T-helper 1 cell treated with Interleukin-12 subunit alpha and Interleukin-12 subunit beta and Interleukin-4 antibody, amounts not matched to agents 30 μg/mL and 1 μg/mL, for 36 hours (primary cell): ENCODE measurements around the gene TLL1.

Experiments
- H3K27ac Mint-ChIP-seq: one replicate; pipeline ENCODE4 v1.8.0; 2021; ENCODE audit warnings: mild to moderate bottlenecking, mixed read lengths
- H3K27me3 Mint-ChIP-seq: one replicate; pipeline ENCODE4 v1.8.0; 2021; ENCODE audit warnings: low read depth, mixed read lengths
- H3K36me3 Mint-ChIP-seq: one replicate; pipeline ENCODE4 v1.8.0; 2021; ENCODE audit warnings: low read depth, mixed read lengths
- H3K4me1 Mint-ChIP-seq: one replicate; pipeline ENCODE4 v1.8.0; 2021; ENCODE audit warnings: low read depth, mixed read lengths
- H3K4me3 Mint-ChIP-seq: one replicate; pipeline ENCODE4 v1.8.0; 2021; ENCODE audit warnings: mild to moderate bottlenecking, moderate library complexity, mixed read lengths
- H3K9me3 Mint-ChIP-seq: one replicate; pipeline ENCODE4 v1.8.0; 2021; ENCODE audit warnings: mixed read lengths

TLL1 gene

DNA sequence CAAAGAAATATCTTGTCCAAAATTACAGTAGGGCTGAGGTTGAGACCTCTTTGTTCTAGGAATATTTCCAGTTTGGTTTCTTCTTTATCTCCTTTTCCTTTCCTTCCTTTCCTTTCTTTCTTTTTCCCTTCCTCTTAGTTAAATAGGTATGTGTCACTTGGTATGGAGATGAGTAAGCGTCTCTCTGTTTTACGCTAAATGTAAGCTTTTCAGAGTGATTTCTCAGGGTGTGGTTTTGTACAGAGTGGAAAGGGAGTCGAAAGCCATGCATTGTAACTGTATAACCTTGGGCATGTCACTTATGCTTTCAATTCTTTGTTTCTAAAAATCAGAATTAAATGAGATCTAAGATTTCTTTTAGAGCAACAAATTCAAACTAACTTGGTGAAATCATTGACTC, 54.8 kb downstream of the TLL1 start:
- no peak overlapping the region for H3K4me3 Mint-ChIP-seq
- H3K9me3 Mint-ChIP-seq: no peaks in the 10 kb centered on the region
- no peaks in the 10 kb centered on the region for H3K27me3 Mint-ChIP-seq
- H3K27ac Mint-ChIP-seq: no peak overlapping the region
- H3K36me3 Mint-ChIP-seq: no peaks in the 10 kb centered on the region
- H3K4me1 Mint-ChIP-seq: no peaks in the 10 kb centered on the region

- no peak overlapping the region for H3K4me3 Mint-ChIP-seq
- H3K27me3 Mint-ChIP-seq: no peaks in the 10 kb centered on the region
- H3K36me3 Mint-ChIP-seq: no peaks in the 10 kb centered on the region
These were observed 55.6 kb downstream of the TLL1 start for GRCh38 chr4:165928601-165929000.

GRCh38 chr4:165929662-165930061, 56.6 kb downstream of the TLL1 start:
- Mint-ChIP-seq H3K27ac (no peak overlapping the region), H3K4me3 (no peak overlapping the region), H3K4me1 (no peaks in the 10 kb centered on the region), H3K36me3 (no peaks in the 10 kb centered on the region), H3K27me3 (no peaks in the 10 kb centered on the region), H3K9me3 (no peaks in the 10 kb centered on the region)

More at GRCh38 chr4:165928601-165929000, 55.6 kb downstream of the TLL1 start:
- no peak overlapping the region for H3K27ac Mint-ChIP-seq
- no peaks in the 10 kb centered on the region for H3K9me3 Mint-ChIP-seq
- H3K4me1 Mint-ChIP-seq: no peaks in the 10 kb centered on the region

- no peaks in the 10 kb centered on the region for H3K36me3 Mint-ChIP-seq
- no peaks in the 10 kb centered on the region for H3K4me1 Mint-ChIP-seq
- H3K9me3 Mint-ChIP-seq: no peaks in the 10 kb centered on the region
- no peak overlapping the region for H3K4me3 Mint-ChIP-seq
- no peak overlapping the region for H3K27ac Mint-ChIP-seq
- no peaks in the 10 kb centered on the region for H3K27me3 Mint-ChIP-seq
These were observed 58.7 kb downstream of the TLL1 start for GRCh38 chr4:165931741-165932140.

GRCh38 chr4:165944900-165945299, 71.9 kb downstream of the TLL1 start:
- H3K36me3 Mint-ChIP-seq: no peaks in the 10 kb centered on the region
- H3K9me3 Mint-ChIP-seq: no peaks in the 10 kb centered on the region
- no peaks in the 10 kb centered on the region for H3K4me1 Mint-ChIP-seq
- H3K4me3 Mint-ChIP-seq: no peak overlapping the region
- H3K27me3 Mint-ChIP-seq: no peaks in the 10 kb centered on the region
- no peak overlapping the region for H3K27ac Mint-ChIP-seq

DNA sequence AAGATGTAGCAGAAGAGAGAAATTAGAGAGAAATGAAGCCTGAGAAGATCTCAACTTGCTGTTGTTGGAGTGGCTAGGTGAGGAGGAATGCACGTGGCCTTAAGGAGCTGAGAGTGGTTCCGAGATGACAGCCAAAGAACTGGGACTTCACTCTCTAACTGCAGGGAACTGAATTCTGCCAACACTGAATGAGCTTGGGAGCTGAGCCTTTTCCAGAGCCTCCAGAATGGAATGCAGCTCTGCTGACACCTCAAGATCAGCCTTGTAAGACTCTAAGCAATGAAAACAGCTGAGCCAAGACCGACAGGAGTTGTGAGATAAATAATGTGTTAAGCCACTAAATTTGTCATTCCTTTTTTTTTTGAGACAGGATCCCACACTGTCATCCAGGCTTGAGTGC, 73.0 kb downstream of the TLL1 start:
- Mint-ChIP-seq H3K4me3 (no peak overlapping the region), H3K36me3 (no peaks in the 10 kb centered on the region), H3K27me3 (no peaks in the 10 kb centered on the region), H3K27ac (no peak overlapping the region), H3K4me1 (no peaks in the 10 kb centered on the region), H3K9me3 (no peaks in the 10 kb centered on the region)

DNA sequence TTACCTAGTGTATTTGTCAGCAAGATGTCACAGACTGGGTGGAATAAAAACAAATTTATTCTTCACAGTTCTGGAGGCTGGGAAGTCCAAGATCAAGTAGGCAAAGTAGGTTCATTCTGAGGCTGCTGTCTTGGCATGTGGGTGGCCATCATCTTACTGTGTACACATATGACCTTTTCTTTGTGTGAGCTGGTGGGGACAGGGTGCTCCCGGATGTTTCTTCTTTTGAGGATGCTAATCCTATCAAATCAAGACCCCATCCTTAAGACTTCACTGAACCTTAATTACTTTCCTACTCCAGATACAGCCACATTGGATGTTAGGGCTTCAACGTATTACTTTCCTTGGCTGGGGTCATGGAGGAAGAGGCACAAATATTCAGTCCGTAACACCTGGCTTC, 74.0 kb downstream of the TLL1 start:
- Mint-ChIP-seq H3K4me3 (no peak overlapping the region), H3K36me3 (no peaks in the 10 kb centered on the region), H3K9me3 (no peaks in the 10 kb centered on the region), H3K27ac (no peak overlapping the region), H3K27me3 (no peaks in the 10 kb centered on the region), H3K4me1 (no peaks in the 10 kb centered on the region)

DNA sequence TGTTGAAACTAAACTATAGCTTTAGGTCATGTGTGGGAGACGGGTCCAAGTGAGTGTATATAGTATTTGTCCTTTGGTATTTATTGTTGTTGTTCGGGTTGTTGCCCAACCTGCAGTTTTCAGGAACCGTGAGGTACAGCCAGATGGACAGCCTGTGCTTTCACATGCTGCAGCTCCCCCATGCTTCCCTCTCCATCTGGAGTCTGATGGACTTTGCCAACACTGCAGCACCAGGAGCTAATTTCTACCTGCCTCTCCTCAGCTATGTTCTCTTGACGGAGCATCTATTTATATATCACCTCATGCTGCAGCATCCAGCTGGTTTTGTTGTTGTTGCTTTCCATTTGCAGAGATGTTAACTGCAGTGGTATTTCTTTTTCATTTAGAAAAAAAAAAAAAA, 80.1 kb downstream of the TLL1 start:
- Mint-ChIP-seq H3K27ac (no peak overlapping the region), H3K4me3 (no peak overlapping the region), H3K9me3 (peaks cover 12% of the 10 kb centered on the region), H3K4me1 (no peaks in the 10 kb centered on the region), H3K36me3 (no peaks in the 10 kb centered on the region), H3K27me3 (no peaks in the 10 kb centered on the region)

DNA sequence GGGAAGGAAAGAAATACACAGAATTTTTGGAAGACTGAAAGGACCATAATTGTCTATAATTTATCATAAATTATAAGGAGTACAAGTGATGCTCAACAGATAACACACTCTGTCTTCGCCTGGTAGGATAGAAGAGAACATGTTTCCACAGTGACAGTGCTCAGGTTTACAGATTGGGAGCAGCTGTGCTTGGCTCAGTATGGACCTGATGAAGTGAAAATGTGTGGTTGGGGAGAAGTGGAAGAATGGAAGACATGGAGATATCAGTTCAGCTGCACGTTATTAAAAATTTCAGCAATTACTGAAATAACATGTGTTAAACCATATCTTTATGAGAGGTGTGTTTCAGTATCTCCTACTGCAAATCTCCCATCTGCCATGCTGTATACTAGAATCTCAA, 90.6 kb downstream of the TLL1 start:
- no peak overlapping the region for H3K4me3 Mint-ChIP-seq
- no peaks in the 10 kb centered on the region for H3K36me3 Mint-ChIP-seq
- no peaks in the 10 kb centered on the region for H3K27me3 Mint-ChIP-seq
- peaks cover 8% of the 10 kb centered on the region for H3K9me3 Mint-ChIP-seq
- no peaks in the 10 kb centered on the region for H3K4me1 Mint-ChIP-seq
- no peak overlapping the region for H3K27ac Mint-ChIP-seq

DNA sequence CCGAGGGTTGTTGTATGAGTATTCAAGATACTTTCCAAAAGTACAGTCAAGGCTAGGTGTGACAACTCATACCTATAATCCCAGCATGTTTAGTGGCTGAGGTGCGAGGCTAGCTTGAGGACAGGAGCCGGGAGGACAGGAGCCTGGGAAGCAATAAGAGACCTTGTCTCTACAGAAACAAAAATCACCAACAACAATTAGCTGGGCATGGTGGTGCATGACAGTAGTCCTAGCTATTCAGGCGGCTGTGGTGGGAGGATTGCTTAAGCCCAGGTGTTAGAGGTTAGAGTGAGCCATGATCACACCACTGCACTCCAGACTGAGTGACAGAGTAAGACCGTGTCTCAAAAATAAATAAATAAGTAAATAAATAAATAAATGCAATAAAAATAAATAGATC, 91.6 kb downstream of the TLL1 start:
- H3K9me3 Mint-ChIP-seq: peaks cover 6% of the 10 kb centered on the region
- H3K27me3 Mint-ChIP-seq: no peaks in the 10 kb centered on the region
- H3K27ac Mint-ChIP-seq: no peak overlapping the region
- H3K4me1 Mint-ChIP-seq: no peaks in the 10 kb centered on the region
- no peak overlapping the region for H3K4me3 Mint-ChIP-seq
- no peaks in the 10 kb centered on the region for H3K36me3 Mint-ChIP-seq

GRCh38 chr4:165965503-165965902, 92.5 kb downstream of the TLL1 start:
- Mint-ChIP-seq H3K36me3 (no peaks in the 10 kb centered on the region), H3K4me3 (no peak overlapping the region), H3K27me3 (no peaks in the 10 kb centered on the region), H3K4me1 (no peaks in the 10 kb centered on the region), H3K27ac (no peak overlapping the region), H3K9me3 (no peaks in the 10 kb centered on the region)

DNA sequence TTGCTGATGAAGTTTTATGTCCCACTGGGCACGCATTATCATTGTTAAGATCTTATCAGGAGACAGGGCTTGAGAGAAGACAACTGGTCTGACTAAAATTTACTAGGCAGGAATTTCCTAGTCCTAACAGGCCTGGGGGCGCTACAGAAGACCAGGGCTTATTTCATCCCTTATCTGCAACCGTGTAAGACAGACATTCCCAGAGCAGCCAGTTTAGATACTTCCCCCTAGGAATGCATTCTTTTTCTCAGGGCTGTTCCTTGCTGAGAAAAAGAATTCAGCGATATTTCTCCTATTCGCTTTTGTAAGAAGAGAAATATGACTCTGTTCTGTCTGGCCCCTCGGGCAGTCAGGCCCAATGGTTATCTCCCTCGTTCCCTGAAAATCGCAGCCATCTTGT, 93.8 kb downstream of the TLL1 start:
- Mint-ChIP-seq H3K27me3 (no peaks in the 10 kb centered on the region), H3K4me1 (no peaks in the 10 kb centered on the region), H3K36me3 (no peaks in the 10 kb centered on the region), H3K9me3 (no peaks in the 10 kb centered on the region), H3K4me3 (no peak overlapping the region), H3K27ac (no peak overlapping the region)

DNA sequence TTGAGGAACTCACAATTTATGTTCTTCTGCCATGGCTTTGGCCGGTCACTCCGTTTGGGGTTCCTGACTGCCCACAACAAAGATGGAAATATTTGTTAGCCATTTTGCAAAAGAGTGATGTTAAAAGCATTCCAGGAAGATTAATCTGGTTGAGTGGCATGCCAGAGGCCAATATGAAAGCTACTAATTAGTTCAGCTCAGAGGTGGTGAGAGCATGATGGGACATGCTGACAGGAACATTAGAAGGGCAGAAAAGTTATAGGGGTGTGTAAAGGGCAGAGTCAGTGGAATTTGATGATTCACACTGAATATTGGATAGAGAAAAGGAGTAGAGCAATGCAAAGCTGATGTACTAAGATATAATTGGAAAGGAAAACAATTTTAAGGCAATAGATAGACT, 94.4 kb downstream of the TLL1 start:
- Mint-ChIP-seq H3K4me3 (no peak overlapping the region), H3K27me3 (no peaks in the 10 kb centered on the region), H3K36me3 (no peaks in the 10 kb centered on the region), H3K4me1 (no peaks in the 10 kb centered on the region), H3K27ac (no peak overlapping the region), H3K9me3 (no peaks in the 10 kb centered on the region)

DNA sequence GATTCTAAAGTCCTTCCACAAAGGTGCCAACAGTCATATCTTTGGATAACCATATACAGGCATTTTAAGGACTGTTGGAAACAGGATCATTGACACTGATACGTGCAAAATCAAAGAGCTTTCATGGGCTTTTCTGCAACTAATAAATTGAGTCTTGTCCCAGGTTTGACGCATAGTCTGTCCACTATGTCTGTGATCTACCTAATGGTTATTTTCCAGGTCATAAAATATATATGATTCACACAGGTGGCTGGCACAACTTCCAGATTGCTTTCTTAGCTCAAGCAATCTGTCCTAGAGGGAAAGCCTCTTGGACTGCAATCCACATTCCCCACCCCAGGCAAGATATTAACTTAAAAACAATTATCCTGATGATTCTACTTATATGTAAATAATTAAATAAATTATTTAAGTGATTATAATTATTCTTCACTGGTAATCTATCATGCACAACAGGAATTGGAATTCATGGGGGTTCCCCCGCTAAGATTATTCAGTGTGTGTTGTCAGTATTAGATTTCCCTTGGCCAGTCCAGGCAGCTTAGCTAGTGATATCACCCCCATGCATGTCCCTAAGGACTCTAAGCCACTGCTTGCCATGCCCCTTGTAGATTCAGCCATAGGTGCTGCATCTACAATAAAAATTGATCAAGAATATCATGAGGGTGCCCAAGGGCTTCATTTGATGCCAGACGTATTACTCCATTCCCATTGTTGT, 97.8 kb downstream of the TLL1 start:
- Mint-ChIP-seq H3K36me3 (no peaks in the 10 kb centered on the region), H3K4me3 (no peak overlapping the region), H3K27me3 (no peaks in the 10 kb centered on the region), H3K4me1 (no peaks in the 10 kb centered on the region), H3K27ac (no peak overlapping the region), H3K9me3 (no peaks in the 10 kb centered on the region)

DNA sequence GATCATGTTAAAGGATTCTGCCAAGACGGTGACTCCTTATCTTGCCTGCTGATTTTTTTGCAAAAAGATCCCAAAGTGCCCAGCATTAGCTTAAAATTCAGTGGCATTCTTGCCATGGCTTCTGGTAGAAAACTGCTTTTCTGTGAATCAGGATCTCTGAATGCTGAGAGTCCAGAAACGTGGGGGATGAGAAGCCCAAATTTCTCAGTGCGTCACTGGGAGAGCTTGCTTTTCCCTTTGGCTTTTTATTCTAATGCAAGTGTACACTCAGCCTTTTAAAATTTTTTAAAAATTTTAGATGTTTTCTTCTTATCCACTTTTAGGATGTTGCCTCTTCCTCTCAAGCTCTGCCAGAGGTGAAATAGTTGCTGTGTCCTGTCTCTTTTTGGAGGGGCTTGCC, 98.4 kb downstream of the TLL1 start:
- Mint-ChIP-seq H3K27me3 (no peaks in the 10 kb centered on the region), H3K27ac (no peak overlapping the region), H3K4me3 (no peak overlapping the region), H3K9me3 (no peaks in the 10 kb centered on the region), H3K36me3 (no peaks in the 10 kb centered on the region), H3K4me1 (no peaks in the 10 kb centered on the region)

DNA sequence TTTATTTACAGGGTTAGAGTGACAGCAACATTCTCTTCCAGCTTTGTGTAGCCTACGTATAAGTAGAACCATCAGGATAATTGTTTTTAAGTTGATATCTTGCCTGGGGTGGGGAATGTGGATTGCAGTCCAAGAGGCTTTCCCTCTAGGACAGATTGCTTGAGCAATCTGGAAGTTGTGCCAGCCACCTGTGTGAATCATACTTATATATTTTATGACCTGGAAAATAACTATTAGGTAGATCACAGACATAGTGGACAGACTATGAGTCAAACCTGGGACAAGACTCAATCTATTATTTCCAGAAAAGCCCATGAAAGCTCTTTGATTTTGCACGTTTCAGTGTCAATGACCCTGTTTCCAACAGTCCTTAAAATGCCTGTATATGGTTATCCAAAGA, 98.9 kb downstream of the TLL1 start:
- Mint-ChIP-seq H3K4me1 (no peaks in the 10 kb centered on the region), H3K36me3 (no peaks in the 10 kb centered on the region), H3K4me3 (no peak overlapping the region), H3K27me3 (no peaks in the 10 kb centered on the region), H3K9me3 (no peaks in the 10 kb centered on the region), H3K27ac (no peak overlapping the region)
